Measurements from ENCODE around the gene SLAIN1.
"Not testable (repeated sequence)": the region's sequence is repeated elsewhere in the genome, so short reads cannot be mapped to it uniquely, and the experiment has no call there.

SLAIN1 gene

GRCh38 chr13:77697217-77698103, at the start of gene SLAIN1:
Gene SLAIN1 (plus strand): TSS chr13:77697687. CDS start chr13:77697914, 227 bp downstream.
- peaks cover 3% of the 10 kb centered on the region for H3K4me1 ChIP-seq (ENCODE audit: control insufficient read depth, insufficient read depth, low read length)
- no peaks in the 10 kb centered on the region for H3K9me3 ChIP-seq (ENCODE audit: control insufficient read depth, low read length)
- no peaks in the 10 kb centered on the region for H3K36me3 ChIP-seq (ENCODE audit: control insufficient read depth, insufficient read depth, low read length)
- peak within 1 kb of the TSS; percentile 65 for H3K9ac ChIP-seq (ENCODE audit: low read length)
- peaks cover 2% of the 10 kb centered on the region for H3K27me3 ChIP-seq (ENCODE audit: control insufficient read depth, insufficient read depth, low read length)
- H3K4me3 ChIP-seq (ENCODE audit: low read length) = peak within 1 kb of the TSS; percentile 89

GRCh38 chr13:77650409-77650808, 47.1 kb upstream of the SLAIN1 start:
- no peaks in the 10 kb centered on the region for H3K9me3 ChIP-seq (ENCODE audit: control insufficient read depth, low read length)
- no peaks in the 10 kb centered on the region for H3K36me3 ChIP-seq (ENCODE audit: control insufficient read depth, insufficient read depth, low read length)
- H3K27me3 ChIP-seq (ENCODE audit: control insufficient read depth, insufficient read depth, low read length) = no peaks in the 10 kb centered on the region
- H3K4me1 ChIP-seq (ENCODE audit: control insufficient read depth, insufficient read depth, low read length) = no peaks in the 10 kb centered on the region
- no peak overlapping the region for H3K4me3 ChIP-seq (ENCODE audit: low read length)
- no peak overlapping the region for H3K9ac ChIP-seq (ENCODE audit: low read length)

GRCh38 chr13:77653301-77653700, 44.2 kb upstream of the SLAIN1 start:
- Histone ChIP-seq H3K9me3 (ENCODE audit: control insufficient read depth, low read length) (no peaks in the 10 kb centered on the region), H3K36me3 (ENCODE audit: control insufficient read depth, insufficient read depth, low read length) (no peaks in the 10 kb centered on the region), H3K9ac (ENCODE audit: low read length) (no peak overlapping the region), H3K4me3 (ENCODE audit: low read length) (no peak overlapping the region), H3K27me3 (ENCODE audit: control insufficient read depth, insufficient read depth, low read length) (no peaks in the 10 kb centered on the region), H3K4me1 (ENCODE audit: control insufficient read depth, insufficient read depth, low read length) (no peaks in the 10 kb centered on the region)

GRCh38 chr13:77660016-77660415, 37.5 kb upstream of the SLAIN1 start:
- not testable (repeated sequence) for H3K4me3 ChIP-seq (ENCODE audit: low read length); H3K4me1 ChIP-seq (ENCODE audit: control insufficient read depth, insufficient read depth, low read length); H3K9me3 ChIP-seq (ENCODE audit: control insufficient read depth, low read length)

GRCh38 chr13:77660841-77661250, 36.6 kb upstream of the SLAIN1 start:
- H3K4me3 ChIP-seq (ENCODE audit: low read length) = no peak overlapping the region
- H3K9me3 ChIP-seq (ENCODE audit: control insufficient read depth, low read length) = no peaks in the 10 kb centered on the region
- H3K9ac ChIP-seq (ENCODE audit: low read length) = no peak overlapping the region
- no peaks in the 10 kb centered on the region for H3K27me3 ChIP-seq (ENCODE audit: control insufficient read depth, insufficient read depth, low read length)
- H3K4me1 ChIP-seq (ENCODE audit: control insufficient read depth, insufficient read depth, low read length) = no peaks in the 10 kb centered on the region
- H3K36me3 ChIP-seq (ENCODE audit: control insufficient read depth, insufficient read depth, low read length) = no peaks in the 10 kb centered on the region

More at GRCh38 chr13:77660016-77660415, 37.5 kb upstream of the SLAIN1 start:
- H3K36me3 ChIP-seq (ENCODE audit: control insufficient read depth, insufficient read depth, low read length); H3K9ac ChIP-seq (ENCODE audit: low read length); H3K27me3 ChIP-seq (ENCODE audit: control insufficient read depth, insufficient read depth, low read length): not testable (repeated sequence)

GRCh38 chr13:77662301-77662700, 35.2 kb upstream of the SLAIN1 start:
- not testable (repeated sequence) for H3K9me3 ChIP-seq (ENCODE audit: control insufficient read depth, low read length); H3K4me1 ChIP-seq (ENCODE audit: control insufficient read depth, insufficient read depth, low read length); H3K36me3 ChIP-seq (ENCODE audit: control insufficient read depth, insufficient read depth, low read length); H3K27me3 ChIP-seq (ENCODE audit: control insufficient read depth, insufficient read depth, low read length); H3K4me3 ChIP-seq (ENCODE audit: low read length); H3K9ac ChIP-seq (ENCODE audit: low read length)

- H3K4me1 ChIP-seq (ENCODE audit: control insufficient read depth, insufficient read depth, low read length); H3K4me3 ChIP-seq (ENCODE audit: low read length); H3K36me3 ChIP-seq (ENCODE audit: control insufficient read depth, insufficient read depth, low read length); H3K27me3 ChIP-seq (ENCODE audit: control insufficient read depth, insufficient read depth, low read length); H3K9ac ChIP-seq (ENCODE audit: low read length); H3K9me3 ChIP-seq (ENCODE audit: control insufficient read depth, low read length): not testable (repeated sequence)
These were observed 34.7 kb upstream of the SLAIN1 start for GRCh38 chr13:77662831-77663230.

- Histone ChIP-seq H3K36me3 (ENCODE audit: control insufficient read depth, insufficient read depth, low read length) (no peaks in the 10 kb centered on the region), H3K4me3 (ENCODE audit: low read length) (no peak overlapping the region), H3K9me3 (ENCODE audit: control insufficient read depth, low read length) (no peaks in the 10 kb centered on the region), H3K9ac (ENCODE audit: low read length) (no peak overlapping the region), H3K27me3 (ENCODE audit: control insufficient read depth, insufficient read depth, low read length) (no peaks in the 10 kb centered on the region), H3K4me1 (ENCODE audit: control insufficient read depth, insufficient read depth, low read length) (no peaks in the 10 kb centered on the region)
These were observed 22.6 kb upstream of the SLAIN1 start for GRCh38 chr13:77674852-77675251.

- no peak overlapping the region for H3K9ac ChIP-seq (ENCODE audit: low read length)
- no peaks in the 10 kb centered on the region for H3K27me3 ChIP-seq (ENCODE audit: control insufficient read depth, insufficient read depth, low read length)
- H3K4me3 ChIP-seq (ENCODE audit: low read length) = no peak overlapping the region
- no peaks in the 10 kb centered on the region for H3K9me3 ChIP-seq (ENCODE audit: control insufficient read depth, low read length)
- H3K4me1 ChIP-seq (ENCODE audit: control insufficient read depth, insufficient read depth, low read length) = no peaks in the 10 kb centered on the region
- H3K36me3 ChIP-seq (ENCODE audit: control insufficient read depth, insufficient read depth, low read length) = no peaks in the 10 kb centered on the region
These were observed 18.7 kb upstream of the SLAIN1 start for GRCh38 chr13:77678691-77679235.

- Histone ChIP-seq H3K4me3 (ENCODE audit: low read length) (no peak overlapping the region), H3K9me3 (ENCODE audit: control insufficient read depth, low read length) (no peaks in the 10 kb centered on the region), H3K4me1 (ENCODE audit: control insufficient read depth, insufficient read depth, low read length) (no peaks in the 10 kb centered on the region), H3K27me3 (ENCODE audit: control insufficient read depth, insufficient read depth, low read length) (no peaks in the 10 kb centered on the region), H3K36me3 (ENCODE audit: control insufficient read depth, insufficient read depth, low read length) (no peaks in the 10 kb centered on the region), H3K9ac (ENCODE audit: low read length) (no peak overlapping the region)
These were observed 9.7 kb upstream of the SLAIN1 start for GRCh38 chr13:77687799-77688198.

- H3K4me3 ChIP-seq (ENCODE audit: low read length) = no peak overlapping the region
- no peaks in the 10 kb centered on the region for H3K36me3 ChIP-seq (ENCODE audit: control insufficient read depth, insufficient read depth, low read length)
- H3K27me3 ChIP-seq (ENCODE audit: control insufficient read depth, insufficient read depth, low read length) = peaks cover 2% of the 10 kb centered on the region
- H3K9me3 ChIP-seq (ENCODE audit: control insufficient read depth, low read length) = no peaks in the 10 kb centered on the region
- no peak overlapping the region for H3K9ac ChIP-seq (ENCODE audit: low read length)
- no peaks in the 10 kb centered on the region for H3K4me1 ChIP-seq (ENCODE audit: control insufficient read depth, insufficient read depth, low read length)
These were observed 5.6 kb upstream of the SLAIN1 start for GRCh38 chr13:77691871-77692270.

- peaks cover 2% of the 10 kb centered on the region for H3K27me3 ChIP-seq (ENCODE audit: control insufficient read depth, insufficient read depth, low read length)
- no peak overlapping the region for H3K9ac ChIP-seq (ENCODE audit: low read length)
- no peaks in the 10 kb centered on the region for H3K9me3 ChIP-seq (ENCODE audit: control insufficient read depth, low read length)
- no peaks in the 10 kb centered on the region for H3K4me1 ChIP-seq (ENCODE audit: control insufficient read depth, insufficient read depth, low read length)
- H3K36me3 ChIP-seq (ENCODE audit: control insufficient read depth, insufficient read depth, low read length) = no peaks in the 10 kb centered on the region
- no peak overlapping the region for H3K4me3 ChIP-seq (ENCODE audit: low read length)
These were observed 4.6 kb upstream of the SLAIN1 start for GRCh38 chr13:77692746-77693448.
